ENCODE measurements around the gene PRKCZ. TPM values are rescaled to one million over a fixed set of nuclear protein-coding genes. Genes with fewer than 3 reads are reported as not detected.

The PRKCZ gene
- total and polyA plus RNA-seq, 9 of the 15 experiments (the other 6 are each of a cell fraction or from before 2014, with no cell fraction given): 0.07 to 3.1 (median 1.3) TPM

- POLR2A ChIA-PET: interaction anchor here (1.2 kb wide), 1 partner anchor 14 kb away, joined by 3 read pairs; no protein-coding TSS in a partner anchor
- no peak overlapping the region for H3K27ac ChIP-seq (ENCODE audit: extremely low read depth, low read depth, low read length)
- intact Hi-C loops (cut with micrococcal nuclease) (no loop called here), in situ Hi-C loops (cut with MboI) (no loop called here)
- peaks cover 76 to 88% of the 10 kb centered on the region in 2 experiments for H3K27me3 ChIP-seq (ENCODE audit: control insufficient read depth in 2 of 2, insufficient read depth in 2 of 2, low read length in 2 of 2)
- H2AFZ ChIP-seq (ENCODE audit: low read depth, low read length): no peak overlapping the region
- H3K4me1 ChIP-seq (replicated peaks in 1 of 2; ENCODE audit: control insufficient read depth in 2 of 2, insufficient read depth in 2 of 2, low read length in 2 of 2): peaks cover 0 to 25% of the 10 kb centered on the region in 2 experiments; a peak in 2 of 5 replicates
- no peak overlapping the region for H3K4me3 ChIP-seq
- CTCF ChIA-PET (ENCODE audit: low intra/inter-chr PET ratio): no interaction called here
- H3K9me3 ChIP-seq (replicated peaks; ENCODE audit: control insufficient read depth, insufficient read depth, low read depth, low read length): no peaks in the 10 kb centered on the region
- TF ChIP-seq ZNF696 (CRISPR knock-in tag; conservative IDR thresholded peaks at IDR 0.05) (no peak), CREB3L1 (IDR thresholded peaks at IDR 0.05; ENCODE audit: borderline replicate concordance, low read depth) (no peak), ZNF511 (CRISPR knock-in tag; IDR thresholded peaks at IDR 0.05) (no peak), HNRNPH1 (optimal IDR thresholded peaks at IDR 0.05; ENCODE audit: low read depth, low read length) (no peak), EZH2 (IDR thresholded peaks at IDR 0.05; ENCODE audit: borderline replicate concordance, low read depth, low read length) (no peak)
- no peak for DNase-seq (ENCODE audit: extremely low read depth in 1 of 4, low spot score in 3 of 4)
- no peaks in the 10 kb centered on the region for H3K79me2 ChIP-seq (ENCODE audit: control insufficient read depth, insufficient read depth, low read length)
- ATAC-seq: no peak
- H4K20me1 ChIP-seq (replicated peaks; ENCODE audit: control insufficient read depth, insufficient read depth, low read length): peaks cover 4% of the 10 kb centered on the region; the same call in 1 of the 2 replicates
- H3K9me1 ChIP-seq (ENCODE audit: control insufficient read depth, insufficient read depth, low read length): no peaks in the 10 kb centered on the region
- H3K9ac ChIP-seq (ENCODE audit: insufficient read depth in 1 of 2, low read depth in 2 of 2, low read length in 2 of 2): no peak overlapping the region
- no peaks in the 10 kb centered on the region for H3K36me3 ChIP-seq (ENCODE audit: control insufficient read depth, insufficient read depth, low read length)
- WGBS (ENCODE audit: insufficient coverage, low coverage, missing lambda C conversion rate): 7% methylated on average over 19 of the region's 19 CpGs
- no TSS peak for BruUV-seq (replicated peaks)
- no peak for FAIRE-seq
- no peak overlapping the region for H3K4me2 ChIP-seq (ENCODE audit: insufficient read depth, low read length)
Measured at GRCh38 chr1:2068951-2069350, 18.7 kb downstream of the PRKCZ start.
